ENCODE measurements around the gene PPP1R14B. TPM values are rescaled to one million over a fixed set of nuclear protein-coding genes. Genes with fewer than 3 reads are reported as not detected.

Gene PPP1R14B
- total RNA-seq, 4 donors from 2014 or later, result 178 to 230 (median 203) TPM

DNA sequence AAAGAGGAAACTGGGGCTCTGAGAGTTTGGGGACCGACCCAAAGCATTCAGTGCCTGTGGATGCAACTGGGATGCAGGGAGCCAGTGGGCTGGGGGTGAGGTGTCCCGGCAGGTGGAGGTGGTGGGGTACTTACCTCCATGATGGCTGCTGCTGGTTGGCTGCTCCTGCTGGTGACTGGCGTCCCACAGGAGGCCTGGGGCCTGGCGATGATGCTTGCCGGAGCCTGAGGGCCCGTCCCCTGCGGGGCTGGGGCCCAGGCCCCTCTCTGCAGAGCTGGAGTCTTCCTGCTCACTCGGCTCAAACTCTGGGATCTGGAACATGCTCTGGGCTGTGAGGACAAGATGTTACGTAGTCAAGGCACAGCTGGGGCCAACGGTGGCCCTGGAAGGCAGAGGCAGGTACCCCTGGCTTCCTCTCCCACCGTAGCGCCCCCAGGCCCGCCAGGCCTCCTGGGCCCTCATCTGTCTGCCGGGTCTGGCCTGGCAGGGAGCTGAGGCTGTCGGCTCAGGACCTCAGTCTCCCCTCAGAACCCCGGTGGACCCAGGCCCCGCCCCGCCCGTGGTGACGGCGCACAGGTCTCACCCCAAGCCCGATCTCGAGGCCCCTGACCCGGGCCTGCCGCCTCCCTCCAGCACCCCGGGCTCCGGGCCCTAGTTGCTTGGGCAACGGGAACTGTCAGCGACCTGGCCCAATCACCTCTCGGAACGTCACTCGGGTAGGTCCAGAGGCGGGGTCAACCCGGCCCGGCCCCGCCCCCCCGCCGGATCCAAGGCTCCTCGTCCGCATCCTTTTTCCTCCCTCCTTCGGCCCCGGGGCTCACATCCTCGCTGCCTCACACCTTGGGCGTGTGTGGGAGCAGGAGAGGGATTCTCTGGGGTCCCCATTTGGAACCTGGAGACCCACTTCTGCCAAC is 37.6 kb upstream of the PPP1R14B start, which contains the start of gene BAD:
BAD (minus strand) TSS at position 618 of the 914 bp plus-strand sequence; CDS start at position 321, 297 bp downstream.
- WGBS, 2 donors, result 3% methylated on average over 27 to 37 of the region's 44 CpGs
- peak within 1 kb of the TSS; percentile 85 for H3K4me3 ChIP-seq (ENCODE audit: low read depth, poor library complexity, severe bottlenecking)
- TF ChIP-seq, protein P1, sequence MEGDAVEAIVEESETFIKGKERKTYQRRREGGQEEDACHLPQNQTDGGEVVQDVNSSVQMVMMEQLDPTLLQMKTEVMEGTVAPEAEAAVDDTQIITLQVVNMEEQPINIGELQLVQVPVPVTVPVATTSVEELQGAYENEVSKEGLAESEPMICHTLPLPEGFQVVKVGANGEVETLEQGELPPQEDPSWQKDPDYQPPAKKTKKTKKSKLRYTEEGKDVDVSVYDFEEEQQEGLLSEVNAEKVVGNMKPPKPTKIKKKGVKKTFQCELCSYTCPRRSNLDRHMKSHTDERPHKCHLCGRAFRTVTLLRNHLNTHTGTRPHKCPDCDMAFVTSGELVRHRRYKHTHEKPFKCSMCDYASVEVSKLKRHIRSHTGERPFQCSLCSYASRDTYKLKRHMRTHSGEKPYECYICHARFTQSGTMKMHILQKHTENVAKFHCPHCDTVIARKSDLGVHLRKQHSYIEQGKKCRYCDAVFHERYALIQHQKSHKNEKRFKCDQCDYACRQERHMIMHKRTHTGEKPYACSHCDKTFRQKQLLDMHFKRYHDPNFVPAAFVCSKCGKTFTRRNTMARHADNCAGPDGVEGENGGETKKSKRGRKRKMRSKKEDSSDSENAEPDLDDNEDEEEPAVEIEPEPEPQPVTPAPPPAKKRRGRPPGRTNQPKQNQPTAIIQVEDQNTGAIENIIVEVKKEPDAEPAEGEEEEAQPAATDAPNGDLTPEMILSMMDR (IDR thresholded peaks at IDR 0.05), result no peak
- no peak for TF ChIP-seq POLR2A (IDR thresholded peaks at IDR 0.05)
- intact Hi-C loops (cut with DNase I; ENCODE audit: low total_unique reads), result no loop called here
- DNase-seq (ENCODE audit: low spot score in 2 of 2), result peak; percentile 95 to 99

DNA sequence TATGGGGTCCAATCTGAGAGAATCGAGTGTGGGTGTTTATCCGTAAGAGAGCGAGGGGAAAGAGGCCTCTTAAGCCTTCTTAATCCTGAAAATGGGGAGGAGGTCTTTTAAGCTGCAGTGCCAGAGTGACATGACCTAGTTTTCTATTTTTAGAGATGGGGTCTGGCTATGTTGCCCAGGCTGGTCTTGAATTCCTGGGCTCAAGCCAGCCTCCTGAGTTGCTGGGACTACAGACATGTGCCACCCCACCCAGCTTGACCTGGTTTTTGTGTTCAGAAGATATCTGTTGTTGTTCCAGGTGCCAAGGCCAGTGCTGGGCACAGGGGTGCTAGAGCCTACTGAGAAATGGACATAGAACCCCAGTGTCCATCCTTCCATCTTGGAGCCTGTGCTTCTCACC is 36.3 kb upstream of the PPP1R14B start:
- TF ChIP-seq POLR2A (IDR thresholded peaks at IDR 0.05), result no peak
- no peak overlapping the region for H3K4me3 ChIP-seq (ENCODE audit: low read depth, poor library complexity, severe bottlenecking)
- intact Hi-C loops (cut with DNase I; ENCODE audit: low total_unique reads), result no loop called here
- 82 to 86% methylated on average over 3 of the region's 3 CpGs for WGBS, 2 donors
- no peak for DNase-seq (ENCODE audit: low spot score in 2 of 2)

DNA sequence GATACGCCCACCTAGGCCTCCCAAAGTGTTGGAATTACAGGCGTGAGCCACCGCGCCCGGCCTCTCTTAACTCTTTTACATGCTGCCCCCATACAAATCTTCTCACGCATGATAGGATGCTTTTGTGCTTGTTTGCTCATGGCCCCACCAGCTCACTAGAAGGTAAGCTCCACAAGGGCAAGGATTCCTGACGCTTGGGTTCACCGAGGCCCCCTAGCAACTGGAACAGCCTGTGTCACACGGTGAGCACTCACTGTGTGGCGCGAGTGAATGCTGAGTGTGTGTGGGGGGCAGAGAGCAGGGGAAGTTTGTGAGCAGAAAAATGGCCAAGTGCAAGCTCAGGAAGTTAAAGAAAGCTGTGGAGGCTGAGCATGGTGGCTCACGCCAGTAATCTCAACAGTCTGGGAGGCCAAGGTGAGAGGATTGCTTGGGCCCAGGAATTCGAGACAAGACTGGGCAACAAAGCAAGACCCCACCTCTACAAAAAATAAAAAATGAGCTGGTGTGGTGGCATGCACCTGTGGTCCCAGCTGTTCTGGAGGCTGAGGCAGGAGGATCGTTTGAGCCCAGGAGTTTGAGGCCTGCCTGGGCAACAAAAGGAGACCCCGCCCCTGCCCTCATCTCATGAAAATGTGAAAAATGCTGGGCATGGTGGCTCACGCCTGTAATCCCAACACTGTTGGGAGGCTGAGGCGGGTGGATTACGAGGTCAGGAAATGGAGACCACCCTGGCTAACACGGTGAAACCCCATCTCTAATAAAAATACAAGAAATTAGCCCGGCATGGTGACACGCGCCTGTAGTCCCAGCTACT is 35.4 kb upstream of the PPP1R14B start:
- no peak for DNase-seq (ENCODE audit: low spot score in 2 of 2)
- intact Hi-C loops (cut with DNase I; ENCODE audit: low total_unique reads), result no loop called here
- TF ChIP-seq, protein P1 (IDR thresholded peaks at IDR 0.05), result no peak
- no peak for TF ChIP-seq POLR2A (IDR thresholded peaks at IDR 0.05)
- H3K4me3 ChIP-seq (ENCODE audit: low read depth, poor library complexity, severe bottlenecking), result no peak overlapping the region
- WGBS, 2 donors, result 92 to 93% methylated on average over 22 of the region's 22 CpGs

DNA sequence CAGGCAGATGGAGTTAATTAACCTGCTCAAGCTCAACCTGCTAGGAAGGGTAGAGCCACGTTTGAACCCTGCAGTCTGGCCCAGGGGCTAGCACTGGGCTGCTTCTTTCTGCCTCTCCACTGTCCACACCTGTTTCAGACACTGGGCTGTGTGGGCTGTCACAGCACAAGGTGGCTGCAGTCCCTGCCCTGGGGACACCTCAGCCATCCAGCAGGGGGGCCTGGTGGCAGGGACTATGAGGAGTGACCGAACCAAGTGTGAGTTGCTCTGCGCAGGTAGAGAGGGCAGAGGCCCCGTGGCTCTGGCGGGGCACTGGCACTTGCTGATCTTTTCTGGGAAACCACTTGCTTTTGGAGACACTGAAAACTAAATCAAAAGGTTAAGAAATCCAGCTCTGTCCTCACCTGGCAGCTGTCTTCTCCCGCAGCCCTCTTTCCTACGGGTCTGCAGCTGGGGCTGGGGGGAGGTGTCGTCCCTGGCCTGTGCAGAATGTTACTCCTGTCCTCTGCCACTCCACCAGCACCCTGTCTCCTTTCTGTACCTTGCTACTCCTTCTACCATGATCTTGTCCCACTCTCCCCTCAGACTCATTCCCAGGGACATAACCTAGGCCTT is 31.9 kb upstream of the PPP1R14B start:
- no peak overlapping the region for H3K4me3 ChIP-seq (ENCODE audit: low read depth, poor library complexity, severe bottlenecking)
- DNase-seq (ENCODE audit: low spot score in 2 of 2), result no peak
- no peak for TF ChIP-seq POLR2A (IDR thresholded peaks at IDR 0.05)
- TF ChIP-seq, protein P1 (IDR thresholded peaks at IDR 0.05), result no peak
- WGBS, 2 donors, result 83 to 85% methylated on average over 8 of the region's 8 CpGs
- intact Hi-C loops (cut with DNase I; ENCODE audit: low total_unique reads), result no loop called here

- no peak overlapping the region for H3K4me3 ChIP-seq (ENCODE audit: low read depth, poor library complexity, severe bottlenecking)
- DNase-seq (ENCODE audit: low spot score in 2 of 2), result no peak
- WGBS, 2 donors, result 41 to 46% methylated on average over 17 of the region's 17 CpGs
- TF ChIP-seq, protein P1 (IDR thresholded peaks at IDR 0.05), result no peak
- no peak for TF ChIP-seq POLR2A (IDR thresholded peaks at IDR 0.05)
- intact Hi-C loops (cut with DNase I; ENCODE audit: low total_unique reads), result no loop called here
Observed at GRCh38 chr11:64276653-64277431, 30.1 kb upstream of the PPP1R14B start.

All from lower leg skin (tissue), 4 donors.